HG03457 (cell line): Measurements from ENCODE around the gene TBC1D22A.
A peak's percentile ranks its signal among the peaks of the same experiment; 100 is the strongest.

ENCODE experiments used
- ATAC-seq: cut with Tn5 transposase; IDR thresholded peaks from one replicate; pipeline ENCODE4 v1.9.1; 2021; ENCODE audit warnings: moderate number of reproducible peaks; ENCODE audit not compliant: unreplicated experiment

Gene TBC1D22A

DNA sequence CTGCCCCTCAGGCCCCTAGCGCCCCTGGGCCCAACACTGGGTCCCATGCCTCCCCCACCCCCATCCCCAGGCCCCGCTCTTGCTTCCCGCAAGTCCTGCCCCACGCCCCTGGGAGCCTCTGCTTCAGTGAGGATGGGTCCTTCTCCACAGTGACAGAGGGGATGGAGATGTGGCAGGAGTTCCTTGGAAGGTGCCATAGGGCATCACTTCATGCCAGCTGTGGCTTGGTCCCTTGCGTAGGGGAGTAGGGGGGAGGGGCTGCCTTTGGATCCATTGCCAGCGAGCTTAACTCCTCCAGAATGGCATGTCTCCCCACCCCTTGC is 9.5 kb upstream of the TBC1D22A start:
- no peak for ATAC-seq

GRCh38 chr22:46753360-46753759 is 9.1 kb upstream of the TBC1D22A start:
- ATAC-seq = no peak

DNA sequence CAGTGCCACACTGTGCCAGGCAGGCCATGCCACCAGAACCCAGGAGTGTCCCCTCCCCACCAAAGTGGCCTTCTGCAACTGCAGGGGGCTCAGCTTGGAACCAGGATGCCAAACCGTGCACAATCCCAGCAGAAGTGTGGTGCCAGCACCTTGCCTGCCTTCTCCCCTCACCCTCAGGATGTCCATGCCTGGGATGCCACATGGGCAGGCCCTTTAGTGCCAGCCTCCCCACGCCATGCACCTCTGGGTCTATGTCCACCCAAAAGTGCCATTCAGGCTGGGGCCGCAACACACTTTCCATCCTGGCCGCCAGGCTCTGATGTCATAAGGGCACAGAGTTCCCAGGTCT is 8.7 kb upstream of the TBC1D22A start:
- no peak for ATAC-seq

GRCh38 chr22:46754110-46754799 is 8.2 kb upstream of the TBC1D22A start:
- no peak for ATAC-seq

DNA sequence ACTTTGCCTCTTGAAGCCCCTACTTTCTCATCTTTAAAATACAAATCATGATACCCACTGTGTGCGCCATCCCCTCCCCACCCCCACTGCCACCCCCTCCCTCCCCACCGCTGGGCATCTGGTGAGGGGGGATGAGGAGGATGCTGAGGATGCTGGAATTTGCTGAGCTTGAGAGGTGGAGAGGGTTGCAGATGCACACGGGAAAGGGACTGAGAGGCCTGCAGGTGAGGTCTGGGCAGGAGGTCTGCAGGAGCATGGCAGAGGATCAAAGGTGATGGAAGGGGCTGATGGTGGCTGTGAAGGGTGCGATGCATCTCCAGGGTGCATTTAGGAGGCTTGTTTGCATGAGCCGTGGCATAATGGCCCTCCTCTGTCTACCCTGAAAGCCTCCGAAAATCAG is 7.6 kb upstream of the TBC1D22A start:
- ATAC-seq = no peak

GRCh38 chr22:46755525-46755924 is 6.9 kb upstream of the TBC1D22A start:
- ATAC-seq = no peak

GRCh38 chr22:46756097-46756496 is 6.4 kb upstream of the TBC1D22A start:
- no peak for ATAC-seq

DNA sequence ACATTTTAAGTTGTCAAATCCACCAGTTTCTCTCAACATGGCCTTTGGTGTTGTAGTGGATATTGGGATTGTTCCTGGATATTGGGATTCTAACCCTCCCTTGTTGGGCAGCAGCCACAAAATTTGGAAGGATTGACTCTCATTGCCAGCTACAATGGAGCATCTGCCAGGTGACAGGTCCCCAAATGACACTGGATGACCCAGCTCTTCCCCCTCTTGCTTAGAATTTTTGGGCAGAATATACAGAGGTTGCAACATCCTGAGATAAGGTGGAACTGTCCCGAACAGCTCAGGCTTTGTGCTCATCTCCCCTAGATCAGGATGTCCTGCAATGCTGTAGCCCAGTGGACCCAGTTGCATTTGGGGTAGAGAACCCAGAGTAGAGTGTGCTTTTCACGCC is 5.3 kb upstream of the TBC1D22A start:
- ATAC-seq = no peak

DNA sequence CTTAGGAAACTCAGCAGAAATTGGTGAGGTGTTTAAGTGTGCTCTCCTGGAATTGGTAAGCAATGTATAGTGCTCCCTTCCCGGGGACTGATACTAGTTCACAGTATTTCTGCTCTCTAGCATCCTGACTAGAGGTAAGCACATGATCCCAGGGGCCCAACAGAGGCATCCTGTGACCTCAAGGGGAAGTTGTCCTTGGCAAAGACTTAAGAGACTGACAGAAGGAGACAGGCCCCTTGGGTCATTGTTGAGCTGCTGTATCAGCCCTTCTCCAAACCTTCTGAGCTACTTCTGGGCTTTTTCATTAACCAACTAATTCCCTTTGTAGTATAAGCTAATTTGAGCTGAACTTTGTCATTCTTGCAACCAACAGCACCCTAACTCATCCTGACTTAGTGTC is 4.3 kb upstream of the TBC1D22A start:
- no peak for ATAC-seq

DNA sequence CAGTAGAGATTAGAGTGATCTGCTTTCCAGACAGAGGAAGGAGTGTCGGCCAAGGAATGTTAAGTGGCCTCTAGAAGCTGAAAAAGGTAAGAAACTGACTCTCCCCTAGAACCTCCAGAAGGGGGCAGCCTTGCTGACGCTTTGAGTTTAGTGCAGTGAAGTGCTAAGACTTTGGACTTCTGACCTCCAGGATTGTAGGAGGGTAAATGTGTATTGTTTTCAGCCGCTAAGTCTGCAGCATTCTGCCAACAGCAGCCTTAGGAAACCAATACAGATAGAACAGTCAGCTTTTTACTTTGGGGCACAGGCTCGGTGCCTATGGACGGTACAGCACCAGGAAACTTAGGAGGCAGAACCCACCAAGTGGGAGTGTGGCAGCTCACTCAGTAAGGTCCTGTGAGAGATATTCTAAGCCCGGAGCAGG is 3.6 kb upstream of the TBC1D22A start:
- no peak for ATAC-seq

GRCh38 chr22:46761017-46761416 is 1.4 kb upstream of the TBC1D22A start:
- ATAC-seq = no peak

DNA sequence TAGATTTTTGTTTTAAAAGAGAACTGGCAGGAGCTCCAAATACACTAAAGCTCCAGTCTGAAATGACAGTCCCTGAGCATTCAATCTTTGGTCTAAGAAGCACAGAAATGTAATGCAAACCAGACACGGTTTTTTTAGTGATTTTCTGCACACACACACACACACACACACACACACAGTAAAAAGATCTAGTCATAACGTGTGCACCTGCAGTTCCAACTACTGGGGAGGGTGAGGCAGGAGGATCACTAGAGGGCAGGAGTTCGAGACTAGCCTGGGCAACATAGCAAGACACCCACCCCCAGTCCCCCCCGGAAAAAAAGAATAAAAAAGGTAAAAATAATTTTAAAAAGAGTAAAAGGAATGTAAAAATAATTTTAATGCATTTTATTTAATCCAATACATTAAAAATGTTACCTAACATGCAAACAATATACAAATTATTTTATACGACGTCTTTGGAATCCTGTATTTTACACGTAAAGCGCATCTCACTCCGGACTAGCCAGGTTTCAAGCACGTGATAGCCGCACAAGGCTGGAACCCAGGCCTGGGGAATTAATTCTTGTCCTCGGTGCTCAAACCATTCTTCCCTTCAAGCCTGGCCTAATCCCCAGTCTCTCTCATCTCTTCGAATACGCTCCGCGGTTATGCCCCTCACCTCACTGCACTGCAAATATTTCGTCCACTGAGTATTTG is 762 bp upstream of the TBC1D22A start:
- ATAC-seq = no peak

DNA sequence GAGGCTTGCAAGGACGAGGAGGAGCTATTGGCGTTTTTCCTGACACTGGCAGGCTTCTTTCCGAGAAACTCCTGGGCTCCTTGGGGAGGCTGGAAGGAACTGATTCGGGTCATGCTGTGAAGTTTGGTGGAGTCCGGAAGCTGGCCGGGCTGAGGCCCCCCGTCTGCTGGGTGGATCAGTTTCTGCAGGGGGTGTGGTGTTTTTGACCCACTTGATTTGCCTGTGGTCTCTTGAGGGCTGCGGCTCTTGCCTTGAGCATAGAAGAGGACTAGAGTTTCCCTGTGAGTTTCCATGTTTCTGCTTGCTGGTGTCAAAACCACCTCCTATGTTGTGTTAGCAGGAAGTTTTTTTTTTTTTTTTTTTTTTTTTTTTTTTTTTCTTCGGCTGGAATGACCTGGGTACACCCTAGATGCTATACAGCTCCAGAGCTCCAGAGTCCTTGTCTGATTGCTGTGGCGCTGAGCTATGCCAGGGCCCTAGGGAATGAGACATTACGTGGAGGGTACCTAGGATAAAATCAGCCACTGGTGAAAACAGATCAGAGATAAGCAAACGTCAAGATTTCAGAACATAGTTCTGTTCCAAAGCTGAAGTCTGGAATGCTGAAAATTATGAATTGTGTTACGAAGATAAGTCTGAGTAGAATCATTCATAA is 728 bp downstream of the TBC1D22A start:
- ATAC-seq = peak; percentile 34

DNA sequence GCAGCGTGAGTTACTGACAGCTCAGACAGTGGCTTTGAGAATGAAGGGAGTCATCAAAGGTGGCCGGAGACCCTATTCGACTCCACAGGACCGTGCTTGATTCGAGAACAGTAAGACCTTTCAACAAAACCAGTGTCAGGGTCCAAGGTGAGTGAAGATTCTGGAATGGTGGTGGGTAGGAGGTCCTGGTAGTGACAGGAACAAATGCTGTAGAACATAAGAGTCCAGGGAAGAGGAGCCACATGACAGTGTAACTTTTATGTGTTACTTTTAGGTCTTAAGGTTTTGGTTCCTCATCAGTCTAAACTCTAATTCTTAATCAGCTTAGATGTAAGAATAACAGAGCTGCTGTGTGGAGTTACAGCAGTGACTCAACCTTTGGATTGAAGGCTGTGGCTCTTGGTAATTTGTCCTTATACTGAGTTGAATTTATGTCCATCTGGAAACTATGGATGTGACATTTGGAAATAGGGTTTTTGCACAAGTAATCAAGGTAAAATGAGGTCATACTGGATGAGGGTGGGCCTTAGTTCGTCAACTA is 1.8 kb downstream of the TBC1D22A start:
- no peak for ATAC-seq

GRCh38 chr22:46764779-46765485 is 2.5 kb downstream of the TBC1D22A start:
- ATAC-seq = no peak

- no peak for ATAC-seq
Measured at GRCh38 chr22:46766611-46767010, 4.2 kb downstream of the TBC1D22A start.

DNA sequence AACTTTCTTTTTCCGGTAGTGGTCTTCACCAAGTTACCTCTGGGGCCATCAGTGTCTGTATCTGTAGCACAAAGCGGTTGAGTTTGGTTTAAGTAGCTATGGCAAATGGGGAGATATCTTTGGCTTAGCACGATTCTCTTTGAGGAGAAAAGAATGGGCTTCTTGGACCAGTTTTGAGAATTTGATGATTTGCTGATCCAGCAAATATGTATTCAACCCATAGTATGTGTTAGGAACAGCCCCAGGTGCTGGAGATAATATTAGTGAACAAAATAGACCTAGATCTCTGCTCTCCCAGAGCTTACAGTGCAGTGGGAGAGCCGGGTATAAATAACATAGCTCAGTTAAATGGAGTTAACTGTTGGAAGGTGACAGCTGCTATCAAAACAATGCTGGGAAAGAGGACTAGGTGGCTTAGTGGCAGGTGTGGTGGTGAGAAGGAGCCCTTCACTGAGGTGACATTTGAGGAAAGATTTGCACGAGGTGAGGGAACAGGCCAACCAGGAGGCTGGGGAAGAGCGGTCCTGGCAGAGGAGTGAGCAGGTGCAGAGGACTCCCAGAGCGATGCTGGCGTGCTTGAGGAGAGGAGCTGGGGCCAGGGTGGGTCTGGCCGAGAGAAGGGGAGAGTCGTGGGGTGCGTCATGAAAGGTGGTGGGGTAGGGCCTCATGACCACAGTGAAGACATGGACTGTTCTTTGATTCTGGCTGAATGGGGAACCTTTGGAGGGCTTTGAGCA is 5.0 kb downstream of the TBC1D22A start:
- no peak for ATAC-seq

- ATAC-seq = no peak
Measured at GRCh38 chr22:46769191-46769675, 6.8 kb downstream of the TBC1D22A start.

DNA sequence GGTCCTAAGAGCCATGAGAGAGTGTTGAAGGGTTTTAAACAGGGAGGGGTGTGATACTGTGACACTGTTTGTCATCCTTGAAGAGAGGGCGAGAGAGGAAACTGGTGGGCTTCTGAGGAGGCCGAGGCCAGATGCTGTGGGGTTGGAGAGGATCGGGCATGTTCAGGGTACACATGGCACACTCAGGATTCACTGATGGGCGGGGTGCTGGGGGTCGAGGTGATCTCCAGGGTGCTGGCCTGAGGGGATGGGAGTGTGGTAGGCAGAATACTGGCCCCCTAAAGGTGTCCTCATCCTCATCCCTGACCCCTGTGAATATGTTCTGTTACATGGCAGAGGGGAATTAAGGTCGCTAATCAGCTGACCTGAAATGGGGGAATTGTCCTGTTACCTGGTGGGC is 7.3 kb downstream of the TBC1D22A start:
- ATAC-seq = no peak

DNA sequence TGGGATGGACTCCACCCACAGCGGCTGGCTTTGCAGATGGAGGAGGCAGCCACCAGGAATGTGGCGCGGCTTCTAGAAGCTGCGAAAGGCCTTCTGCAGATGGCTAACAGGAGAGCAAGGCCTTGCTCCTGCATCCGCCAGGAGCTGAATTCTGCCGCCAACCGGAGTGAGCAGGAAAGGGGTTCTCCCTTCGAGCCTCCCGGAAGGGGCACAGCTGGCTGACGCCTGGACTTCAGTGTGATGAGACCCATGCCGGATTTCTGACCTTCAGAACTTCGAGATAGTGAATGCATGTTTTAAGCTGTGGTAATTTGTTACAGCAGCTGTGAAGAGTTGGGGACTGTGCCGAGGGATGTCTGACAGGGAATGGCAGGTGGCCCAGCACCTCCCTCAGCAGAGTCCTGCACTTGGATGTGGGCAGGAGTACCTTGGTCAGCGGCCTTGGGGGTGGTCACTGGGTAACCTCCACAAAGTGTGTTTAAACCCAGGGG is 7.7 kb downstream of the TBC1D22A start:
- no peak for ATAC-seq

DNA sequence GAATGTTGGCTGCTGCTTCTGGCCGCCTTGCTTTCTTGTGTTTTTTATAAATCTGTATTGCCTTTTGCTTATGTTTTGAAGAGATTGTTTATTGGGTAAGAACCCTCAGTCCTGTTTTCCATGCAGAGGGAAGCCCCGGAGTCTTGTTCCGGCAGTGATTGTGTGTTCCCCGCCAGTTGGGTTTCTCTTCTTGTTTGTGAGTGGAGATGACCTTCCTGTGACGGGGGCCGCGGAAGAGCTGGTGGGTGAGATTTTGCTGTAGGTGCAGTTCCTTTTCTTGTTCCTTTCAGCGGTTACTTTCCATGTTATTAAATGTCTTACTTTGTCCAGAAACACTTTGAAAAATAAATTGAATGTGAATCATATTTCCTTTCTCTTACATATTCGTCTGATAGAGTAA is 8.3 kb downstream of the TBC1D22A start:
- ATAC-seq = no peak
